OCI-LY1 (cell line): Measurements from ENCODE around the gene CMBL.
"Not testable (repeated sequence)": the region's sequence is repeated elsewhere in the genome, so short reads cannot be mapped to it uniquely, and the experiment has no call there.

Experiments
- H2AFZ ChIP-seq: fragments of 200-600 bp; sonication (generic), shearing (Covaris generic); 2 replicates; pipeline ENCODE4 v1.6.0; 2014; ENCODE audit warnings: antibody characterized with exemption, mild to moderate bottlenecking, low read length
- H3F3A ChIP-seq: fragments of 200-600 bp; sonication (generic), shearing (Covaris generic); 2 replicates; pipeline ENCODE4 v1.6.0; 2014; ENCODE audit warnings: mild to moderate bottlenecking, antibody characterized with exemption, low read length, moderate library complexity; ENCODE audit not compliant: insufficient read depth
- H3K27ac ChIP-seq: fragments of 200-600 bp; sonication (generic); 2 replicates; pipeline ENCODE4 v1.5.1; 2014; ENCODE audit warnings: low read length, mixed run types, mild to moderate bottlenecking, low read depth; ENCODE audit not compliant: poor library complexity, severe bottlenecking
- H3K27me3 ChIP-seq: fragments of 200-600 bp; sonication (generic); 2 replicates; pipeline ENCODE4 v1.6.0; 2014; ENCODE audit warnings: antibody characterized with exemption, mild to moderate bottlenecking, low read length, moderate library complexity; ENCODE audit not compliant: insufficient read depth
- H3K36me3 ChIP-seq: fragments of 200-600 bp; sonication (generic); 2 replicates; pipeline ENCODE4 v1.6.1; 2014; ENCODE audit warnings: mild to moderate bottlenecking, antibody characterized with exemption, low read length, moderate library complexity, mixed read lengths; ENCODE audit not compliant: insufficient read depth
- H3K4me1 ChIP-seq: fragments of 200-600 bp; sonication (generic); 2 replicates; pipeline ENCODE4 v1.5.1; 2014; ENCODE audit warnings: mild to moderate bottlenecking, low read length, moderate library complexity; ENCODE audit not compliant: insufficient read depth, severe bottlenecking
- H3K4me2 ChIP-seq: fragments of 200-600 bp; sonication (generic), shearing (Covaris generic); 2 replicates; pipeline ENCODE4 v1.6.1; 2014; ENCODE audit warnings: low read length
- H3K4me3 ChIP-seq: fragments of 200-600 bp; sonication (generic); 2 replicates; pipeline ENCODE4 v1.5.1; 2014; ENCODE audit warnings: low read length, low read depth, mild to moderate bottlenecking, mixed read lengths; ENCODE audit not compliant: poor library complexity, severe bottlenecking
- H3K79me2 ChIP-seq: fragments of 200-600 bp; shearing (Covaris generic); 2 replicates; pipeline ENCODE4 v1.6.1; 2016; ENCODE audit warnings: mixed run types, low read length, mixed read lengths; ENCODE audit not compliant: insufficient read depth
- H3K9ac ChIP-seq: fragments of 200-600 bp; sonication (generic), shearing (Covaris generic); 2 replicates; pipeline ENCODE4 v1.6.1; 2014; ENCODE audit warnings: mild to moderate bottlenecking, low read length, mixed read lengths
- H3K9me2 ChIP-seq: fragments of 200-600 bp; sonication (generic), shearing (Covaris generic); 2 replicates; pipeline ENCODE4 v1.6.1; 2014; ENCODE audit warnings: low read depth, mild to moderate bottlenecking, low read length, mixed read lengths
- H3K9me3 ChIP-seq: fragments of 200-600 bp; shearing (Covaris generic); 2 replicates; pipeline ENCODE4 v1.6.1; 2014; ENCODE audit warnings: low read length, mixed read lengths
- H4K20me1 ChIP-seq: fragments of 200-600 bp; sonication (generic), shearing (Covaris generic); 2 replicates; pipeline ENCODE4 v1.6.0; 2016; ENCODE audit warnings: mild to moderate bottlenecking, low read length; ENCODE audit not compliant: insufficient read depth
- EZH2 ChIP-seq: fragments of 200-600 bp; sonication (generic), shearing (Covaris generic); IDR thresholded peaks from 2 replicates; pipeline ENCODE4 v1.8.0; 2017; ENCODE audit warnings: borderline replicate concordance, mixed run types, mild to moderate bottlenecking, antibody characterized with exemption, low read length, moderate library complexity, mixed read lengths
- TF ChIP-seq, protein P1 (sequence below): fragments of 200-600 bp; sonication (generic), shearing (Covaris generic); IDR thresholded peaks from 2 replicates; pipeline ENCODE4 v1.5.1; 2017; ENCODE audit warnings: mild to moderate bottlenecking, antibody characterized with exemption, low read length, moderate library complexity, mixed read lengths

The CMBL gene

DNA sequence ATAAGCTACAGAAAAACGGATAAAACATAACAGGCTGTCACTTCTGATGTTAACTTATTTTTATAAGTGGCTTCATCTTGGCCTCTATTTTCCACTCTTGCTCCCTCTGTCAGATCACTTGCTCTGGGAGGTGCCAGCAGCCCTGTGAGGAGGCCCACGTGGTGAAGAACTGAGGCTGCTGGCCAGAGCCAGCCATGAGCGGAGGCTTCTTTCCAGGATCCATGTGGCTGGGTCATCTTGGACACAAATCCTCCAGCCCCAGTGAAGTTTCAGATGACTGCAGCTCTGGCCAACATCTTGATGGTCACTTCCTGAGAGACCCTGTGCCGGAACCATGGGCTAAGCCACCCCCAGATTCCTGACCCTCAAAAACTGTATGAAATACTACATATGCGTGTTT lies 7.5 kb upstream of the CMBL start:
- Histone ChIP-seq H3K9ac (no peak overlapping the region), H3K9me2 (no peaks in the 10 kb centered on the region), H3K4me1 (no peaks in the 10 kb centered on the region), H3K36me3 (no peaks in the 10 kb centered on the region), H3K27ac (no peak overlapping the region), H4K20me1 (no peaks in the 10 kb centered on the region), H3K9me3 (no peaks in the 10 kb centered on the region), H3F3A (no peaks in the 10 kb centered on the region), H3K4me3 (no peak overlapping the region), H2AFZ (no peak overlapping the region), H3K4me2 (no peak overlapping the region), H3K27me3 (no peaks in the 10 kb centered on the region), H3K79me2 (no peaks in the 10 kb centered on the region)
- TF ChIP-seq EZH2 = no peak
- TF ChIP-seq, protein P1, sequence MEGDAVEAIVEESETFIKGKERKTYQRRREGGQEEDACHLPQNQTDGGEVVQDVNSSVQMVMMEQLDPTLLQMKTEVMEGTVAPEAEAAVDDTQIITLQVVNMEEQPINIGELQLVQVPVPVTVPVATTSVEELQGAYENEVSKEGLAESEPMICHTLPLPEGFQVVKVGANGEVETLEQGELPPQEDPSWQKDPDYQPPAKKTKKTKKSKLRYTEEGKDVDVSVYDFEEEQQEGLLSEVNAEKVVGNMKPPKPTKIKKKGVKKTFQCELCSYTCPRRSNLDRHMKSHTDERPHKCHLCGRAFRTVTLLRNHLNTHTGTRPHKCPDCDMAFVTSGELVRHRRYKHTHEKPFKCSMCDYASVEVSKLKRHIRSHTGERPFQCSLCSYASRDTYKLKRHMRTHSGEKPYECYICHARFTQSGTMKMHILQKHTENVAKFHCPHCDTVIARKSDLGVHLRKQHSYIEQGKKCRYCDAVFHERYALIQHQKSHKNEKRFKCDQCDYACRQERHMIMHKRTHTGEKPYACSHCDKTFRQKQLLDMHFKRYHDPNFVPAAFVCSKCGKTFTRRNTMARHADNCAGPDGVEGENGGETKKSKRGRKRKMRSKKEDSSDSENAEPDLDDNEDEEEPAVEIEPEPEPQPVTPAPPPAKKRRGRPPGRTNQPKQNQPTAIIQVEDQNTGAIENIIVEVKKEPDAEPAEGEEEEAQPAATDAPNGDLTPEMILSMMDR = no peak

GRCh38 chr5:10311595-10312425 lies 4.1 kb upstream of the CMBL start:
- Histone ChIP-seq H3K9me2 (no peaks in the 10 kb centered on the region), H3K27ac (no peak overlapping the region), H3F3A (no peaks in the 10 kb centered on the region), H3K4me2 (no peak overlapping the region), H3K79me2 (no peaks in the 10 kb centered on the region), H4K20me1 (no peaks in the 10 kb centered on the region), H3K9me3 (no peaks in the 10 kb centered on the region), H3K36me3 (no peaks in the 10 kb centered on the region), H2AFZ (no peak overlapping the region), H3K27me3 (peaks cover 5% of the 10 kb centered on the region; the same call in 1 of the 2 replicates), H3K9ac (no peak overlapping the region), H3K4me3 (no peak overlapping the region), H3K4me1 (peaks cover 7% of the 10 kb centered on the region)
- no peak for TF ChIP-seq EZH2
- TF ChIP-seq, protein P1 = no peak

DNA sequence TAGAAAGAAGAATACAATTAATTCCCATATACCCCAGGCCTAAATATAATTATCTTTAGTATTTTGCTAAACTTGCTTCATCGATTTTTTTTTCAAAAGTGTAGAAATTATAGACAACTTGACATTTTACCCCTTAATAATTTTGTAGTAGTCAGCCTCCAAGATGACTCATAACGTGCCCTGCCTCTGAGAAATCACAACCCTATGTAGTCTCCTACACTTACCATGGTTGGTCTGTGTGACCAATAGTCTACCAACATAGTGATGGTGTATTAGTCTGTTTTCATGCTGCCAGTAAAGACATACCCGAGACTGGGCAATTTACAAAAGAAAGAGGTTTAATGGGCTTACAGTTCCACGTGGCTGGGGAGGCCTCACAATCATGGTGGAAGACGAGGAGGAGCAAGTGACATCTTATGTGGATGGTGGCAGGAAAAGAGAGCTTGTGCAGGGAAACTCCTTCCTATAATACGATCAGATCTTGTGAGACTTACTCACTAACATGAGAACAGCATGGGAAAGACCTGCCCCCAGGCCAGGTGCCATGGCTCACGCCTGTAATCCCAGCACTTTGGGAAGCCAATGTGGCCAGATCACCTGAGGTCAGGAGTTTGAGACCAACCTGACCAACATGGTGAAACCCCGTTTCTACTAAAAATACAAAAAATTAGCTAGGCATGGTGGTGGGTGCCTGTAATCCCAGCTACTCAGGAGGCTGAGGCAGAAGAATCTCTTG lies 3.3 kb upstream of the CMBL start:
- H2AFZ ChIP-seq = not testable (repeated sequence)

More for the DNA sequence above, 3.3 kb upstream of the CMBL start:
- not testable (repeated sequence) for H3K9ac ChIP-seq, H3K79me2 ChIP-seq, H3K4me2 ChIP-seq, H3K27me3 ChIP-seq, H3K27ac ChIP-seq, H3K4me3 ChIP-seq, H3K9me3 ChIP-seq, H3K9me2 ChIP-seq, H3K36me3 ChIP-seq, H3K4me1 ChIP-seq, H4K20me1 ChIP-seq, H3F3A ChIP-seq
